ENCODE measurements around the gene TLE3. TPM values are rescaled to one million over a fixed set of nuclear protein-coding genes. Genes with fewer than 3 reads are reported as not detected.

Gene TLE3
- total RNA-seq, 2 donors from 2014 or later: 16.6 to 33.9 TPM

- Histone ChIP-seq H3K4me3 (no peak overlapping the region), H3K27me3 (no peaks in the 10 kb centered on the region), H3K4me1 (no peaks in the 10 kb centered on the region), H3K27ac (no peak overlapping the region), H3K9me3 (no peaks in the 10 kb centered on the region), H3K36me3 (replicated peaks in 1 of 2; ENCODE audit: insufficient read depth in 1 of 2, low read depth in 2 of 2) (peaks cover 0 to 39% of the 10 kb centered on the region in 2 donors)
- 95 to 97% methylated on average over 6 to 9 of the region's 9 CpGs for WGBS, 2 donors
- intact Hi-C loops (cut with DNase I): no loop called here
- ATAC-seq: no peak
- no peak for DNase-seq
- TF ChIP-seq CTCF (IDR thresholded peaks at IDR 0.05) (no peak), POLR2A (IDR thresholded peaks at IDR 0.05) (no peak)
These were observed 41.5 kb downstream of the TLE3 start for GRCh38 chr15:70056091-70056680.

- no peaks in the 10 kb centered on the region for H3K4me1 ChIP-seq
- TF ChIP-seq CTCF (IDR thresholded peaks at IDR 0.05) (no peak), POLR2A (IDR thresholded peaks at IDR 0.05) (no peak)
- DNase-seq (no peak), ATAC-seq (no peak)
- no peaks in the 10 kb centered on the region for H3K9me3 ChIP-seq
- H3K36me3 ChIP-seq (replicated peaks in 1 of 2; ENCODE audit: insufficient read depth in 1 of 2, low read depth in 2 of 2): peaks cover 0 to 44% of the 10 kb centered on the region in 2 donors
- H3K4me3 ChIP-seq: no peak overlapping the region
- WGBS, 2 donors: 70 to 86% methylated on average over 5 to 9 of the region's 9 CpGs
- no peak overlapping the region for H3K27ac ChIP-seq
- H3K27me3 ChIP-seq: no peaks in the 10 kb centered on the region
- intact Hi-C loops (cut with DNase I): no loop called here
These were observed 42.1 kb downstream of the TLE3 start for GRCh38 chr15:70055601-70056051.

- DNase-seq (no peak), ATAC-seq (no peak)
- Histone ChIP-seq H3K4me3 (no peak overlapping the region), H3K4me1 (no peaks in the 10 kb centered on the region), H3K27me3 (no peaks in the 10 kb centered on the region), H3K9me3 (no peaks in the 10 kb centered on the region), H3K27ac (no peak overlapping the region), H3K36me3 (replicated peaks in 1 of 2; ENCODE audit: insufficient read depth in 1 of 2, low read depth in 2 of 2) (peaks cover 0 to 44% of the 10 kb centered on the region in 2 donors)
- TF ChIP-seq POLR2A (IDR thresholded peaks at IDR 0.05) (no peak), CTCF (IDR thresholded peaks at IDR 0.05) (no peak)
- WGBS, 2 donors: 88 to 100% methylated on average over 2 to 18 of the region's 18 CpGs
- intact Hi-C loops (cut with DNase I): no loop called here
These were observed 42.8 kb downstream of the TLE3 start for GRCh38 chr15:70054884-70055387.

- Histone ChIP-seq H3K4me1 (no peaks in the 10 kb centered on the region), H3K4me3 (no peak overlapping the region), H3K27me3 (no peaks in the 10 kb centered on the region), H3K9me3 (no peaks in the 10 kb centered on the region), H3K27ac (no peak overlapping the region), H3K36me3 (replicated peaks in 1 of 2; ENCODE audit: insufficient read depth in 1 of 2, low read depth in 2 of 2) (peaks cover 0 to 41% of the 10 kb centered on the region in 2 donors)
- no peak for TF ChIP-seq CTCF (IDR thresholded peaks at IDR 0.05)
- no peak for TF ChIP-seq POLR2A (IDR thresholded peaks at IDR 0.05)
- no peak for DNase-seq
- intact Hi-C loops (cut with DNase I): no loop called here
- ATAC-seq: no peak
- 92 to 100% methylated on average over 1 to 19 of the region's 19 CpGs for WGBS, 2 donors
These were observed 43.4 kb downstream of the TLE3 start for GRCh38 chr15:70054366-70054765.

GRCh38 chr15:70053716-70054229 lies 43.9 kb downstream of the TLE3 start:
- no peak for DNase-seq
- TF ChIP-seq POLR2A (IDR thresholded peaks at IDR 0.05) (no peak), CTCF (IDR thresholded peaks at IDR 0.05) (no peak)
- no peak overlapping the region for H3K27ac ChIP-seq
- no peaks in the 10 kb centered on the region for H3K4me1 ChIP-seq
- intact Hi-C loops (cut with DNase I): no loop called here
- no peaks in the 10 kb centered on the region for H3K9me3 ChIP-seq
- H3K27me3 ChIP-seq: no peaks in the 10 kb centered on the region
- 82 to 92% methylated on average over 11 of the region's 11 CpGs for WGBS, 2 donors
- H3K4me3 ChIP-seq: no peak overlapping the region
- peaks cover 0 to 40% of the 10 kb centered on the region in 2 donors for H3K36me3 ChIP-seq (replicated peaks in 1 of 2; ENCODE audit: insufficient read depth in 1 of 2, low read depth in 2 of 2)
- no peak for ATAC-seq

Measured in body of pancreas (tissue), 4 donors.